Sciatic nerve (tissue), 2 donors: ENCODE data around the gene AKAP5. TPM values are rescaled to one million over a fixed set of nuclear protein-coding genes. Genes with fewer than 3 reads are reported as not detected.
"Not testable (repeated sequence)": the region's sequence is repeated elsewhere in the genome, so short reads cannot be mapped to it uniquely, and the experiment has no call there.

Source experiments
- ATAC-seq: fragments of 200-7000 bp; cut with Tn5 transposase; one replicate; pipeline ENCODE4 v1.9.1; 2020; ENCODE audit warnings: mild to moderate bottlenecking, moderate library complexity
- DNase-seq: peaks from one replicate; pipeline ENCODE4 v3.0.0-alpha.2; 2020; ENCODE audit warnings: low spot score
- intact Hi-C: fragments of 100-400 bp; cut with DNase I; formaldehyde crosslinking; loops from one replicate; pipeline ENCODE4 v1.14.2; 2022
- total RNA-seq: library from RNA; stranded (reverse); fragmentation: NEBNext Ultra II Directional; extraction: Animal tissue kit (Norgen Biotek cat#: 25700); gene quantifications from one replicate; pipeline ENCODE4 v1.2.1, GENCODE V29; 2021
- donor health status: DM: no; HTN: no; CAD: no.
- donor health status: DM: no; HTN: no; CAD: no.

Gene AKAP5
- total RNA-seq, 1 donor from 2014 or later = 0.36 TPM

- intact Hi-C loops, ATAC-seq: not testable (repeated sequence)
These were observed 52.4 kb downstream of the AKAP5 start for GRCh38 chr14:64517667-64518066.

GRCh38 chr14:64518229-64518628 is 52.9 kb downstream of the AKAP5 start:
- ATAC-seq (no peak), DNase-seq (no peak)
- intact Hi-C loops = no loop called here

More at GRCh38 chr14:64517667-64518066, 52.4 kb downstream of the AKAP5 start:
- not testable (repeated sequence) for DNase-seq

- ATAC-seq (no peak), DNase-seq (no peak)
- intact Hi-C loops = no loop called here
These were observed 55.4 kb downstream of the AKAP5 start for GRCh38 chr14:64520699-64521098.

GRCh38 chr14:64522591-64523355 is 57.5 kb downstream of the AKAP5 start:
- intact Hi-C loops = no loop called here
- ATAC-seq = no peak
- DNase-seq = no peak

Other genes with a start within 250 kb of the AKAP5 start
- gene ESR2, start 171.1 kb upstream of the AKAP5 start, total RNA-seq = 0.76 TPM
- gene MTHFD1, start 77.1 kb upstream of the AKAP5 start, total RNA-seq = 49.9 TPM
- gene ZBTB25, start 38.3 kb downstream of the AKAP5 start, total RNA-seq = 26.2 TPM
- 64.6 TPM for gene ZBTB1, start 39.3 kb downstream of the AKAP5 start, total RNA-seq
- 71.5 TPM for gene HSPA2, start 75.2 kb downstream of the AKAP5 start, total RNA-seq
- 2.5 TPM for gene PPP1R36, start 84.5 kb downstream of the AKAP5 start, total RNA-seq
- gene PLEKHG3, start 238.9 kb downstream of the AKAP5 start, total RNA-seq = 101 TPM